Measurements from ENCODE around the gene ERF. TPM values are rescaled to one million over a fixed set of nuclear protein-coding genes. Genes with fewer than 3 reads are reported as not detected.

Gene ERF
- 53.3 TPM for polyA plus RNA-seq (2013, experiment 1 of 2)
- 53.6 TPM for polyA plus RNA-seq (2013, experiment 2 of 2)

DNA sequence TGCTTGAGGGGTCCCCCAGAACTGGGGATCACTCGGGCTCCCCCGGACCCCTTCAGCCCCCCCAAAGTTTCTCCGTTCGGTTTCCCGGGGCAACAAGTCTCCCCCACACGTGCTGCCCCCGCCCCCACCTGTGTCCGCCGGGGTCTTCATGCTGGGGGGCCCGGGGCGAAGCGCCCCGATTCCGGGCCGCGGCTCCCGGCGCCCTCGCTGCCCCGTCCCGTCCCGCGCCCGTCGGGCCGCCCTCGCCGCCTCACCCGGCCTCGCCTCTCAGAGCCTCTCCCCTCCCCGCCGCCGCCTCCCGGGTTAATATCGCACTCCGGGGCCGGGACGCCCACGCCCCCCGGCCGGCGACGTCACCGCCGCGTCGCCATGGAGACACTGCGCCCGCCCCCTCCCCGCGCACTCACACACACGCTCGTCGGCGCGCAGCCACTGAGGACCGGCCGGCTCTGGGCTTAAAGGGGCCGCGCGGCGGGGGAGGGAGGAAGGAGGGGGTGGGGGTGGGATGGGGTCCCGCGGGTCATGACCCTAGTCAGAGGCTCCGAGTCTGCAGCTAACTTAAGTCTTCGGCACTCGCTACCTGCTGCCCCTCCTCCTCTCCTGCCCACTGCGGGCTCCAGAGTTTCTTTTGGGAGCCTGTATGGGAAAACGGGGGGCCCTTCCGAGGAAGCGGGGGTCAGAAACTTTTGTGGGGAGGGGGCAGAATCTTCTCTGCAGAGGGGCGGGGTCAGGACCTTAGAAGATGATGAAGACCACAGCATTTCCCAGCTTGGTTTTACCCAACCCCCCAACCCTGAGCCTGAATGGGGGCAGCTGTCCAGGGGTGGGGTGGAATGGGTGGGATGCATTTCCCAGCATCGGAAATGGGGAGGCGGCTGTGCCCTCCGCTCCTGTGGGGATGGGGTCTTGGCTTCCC is at the start of gene ERF:
TSS of gene ERF (minus strand) at position 279 of the 916 bp plus-strand sequence. CDS start at position 150, 129 bp downstream.
- H3K9ac ChIP-seq (ENCODE audit: low read depth, low read length) = peak within 1 kb of the TSS; percentile 90
- H3K4me3 ChIP-seq (ENCODE audit: low read length) = peak within 1 kb of the TSS; percentile 93
- peaks cover 22% of the 10 kb centered on the region for H3K4me1 ChIP-seq (ENCODE audit: insufficient read depth, low read length)
- under 1% methylated on average over 68 of the region's 75 CpGs for WGBS
- peak within 1 kb of the TSS; percentile 99 for H3K27ac ChIP-seq (ENCODE audit: low read depth, low read length)
- peaks cover 2% of the 10 kb centered on the region for H3K36me3 ChIP-seq (ENCODE audit: insufficient read depth, low read length)
- no peaks in the 10 kb centered on the region for H3K27me3 ChIP-seq (ENCODE audit: insufficient read depth, low read length)
- H3K9me3 ChIP-seq (ENCODE audit: insufficient read depth, low read depth, low read length) = no peaks in the 10 kb centered on the region

DNA sequence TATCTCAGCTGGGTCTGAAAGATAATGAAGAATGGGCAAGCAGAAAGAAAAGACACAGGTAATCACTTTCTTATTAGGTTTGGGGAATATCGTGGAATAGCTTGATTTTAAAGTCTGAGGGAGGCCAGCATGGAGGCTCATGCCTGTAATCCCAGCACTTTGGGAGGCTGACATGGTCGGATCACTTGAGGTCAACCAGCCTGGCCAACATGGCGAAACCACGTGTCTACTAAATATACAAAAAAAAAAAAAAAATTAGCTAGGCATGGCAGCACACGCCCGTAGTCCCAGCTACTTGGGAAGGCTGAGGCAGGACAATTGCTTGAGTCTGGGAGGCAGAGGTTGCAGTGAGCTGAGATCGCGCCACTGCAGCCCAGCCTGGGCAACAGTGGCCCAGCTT is 48.9 kb upstream of the ERF start:
- Histone ChIP-seq H3K4me3 (ENCODE audit: low read length) (no peak overlapping the region), H3K27ac (ENCODE audit: low read depth, low read length) (no peak overlapping the region), H3K9me3 (ENCODE audit: insufficient read depth, low read depth, low read length) (no peaks in the 10 kb centered on the region), H3K9ac (ENCODE audit: low read depth, low read length) (no peak overlapping the region), H3K36me3 (ENCODE audit: insufficient read depth, low read length) (peaks cover 7% of the 10 kb centered on the region), H3K4me1 (ENCODE audit: insufficient read depth, low read length) (peaks cover 11% of the 10 kb centered on the region; the same call in 1 of the 2 replicates), H3K27me3 (ENCODE audit: insufficient read depth, low read length) (no peaks in the 10 kb centered on the region)
- whole genome bisulfite sequencing = 91% methylated on average over 8 of the region's 8 CpGs

DNA sequence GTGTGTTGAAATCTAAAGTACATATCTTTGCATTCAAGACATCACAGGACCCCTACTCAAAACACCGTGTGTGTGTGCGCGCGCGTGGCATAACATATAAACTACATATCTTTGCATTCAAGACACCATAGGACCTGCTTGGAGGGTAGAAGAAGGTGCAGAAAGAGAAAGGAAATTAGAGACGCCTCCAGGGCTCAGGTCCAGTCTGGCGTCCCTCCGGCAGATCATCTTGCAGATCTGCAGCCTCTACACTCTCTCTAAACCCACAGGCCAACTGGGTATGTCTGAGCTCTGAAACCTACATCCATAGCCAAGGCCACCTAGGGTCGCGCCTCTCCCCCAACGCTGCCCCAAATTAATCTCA is 48.2 kb upstream of the ERF start:
- Histone ChIP-seq H3K36me3 (ENCODE audit: insufficient read depth, low read length) (peaks cover 10% of the 10 kb centered on the region), H3K27me3 (ENCODE audit: insufficient read depth, low read length) (no peaks in the 10 kb centered on the region), H3K4me3 (ENCODE audit: low read length) (peak overlapping the region; percentile 81), H3K9ac (ENCODE audit: low read depth, low read length) (peak overlapping the region; percentile 82), H3K9me3 (ENCODE audit: insufficient read depth, low read depth, low read length) (no peaks in the 10 kb centered on the region), H3K4me1 (ENCODE audit: insufficient read depth, low read length) (peaks cover 11% of the 10 kb centered on the region; the same call in 1 of the 2 replicates), H3K27ac (ENCODE audit: low read depth, low read length) (peak overlapping the region; percentile 84; the same call in 1 of the 2 replicates)
- WGBS = 74% methylated on average over 6 of the region's 11 CpGs

DNA sequence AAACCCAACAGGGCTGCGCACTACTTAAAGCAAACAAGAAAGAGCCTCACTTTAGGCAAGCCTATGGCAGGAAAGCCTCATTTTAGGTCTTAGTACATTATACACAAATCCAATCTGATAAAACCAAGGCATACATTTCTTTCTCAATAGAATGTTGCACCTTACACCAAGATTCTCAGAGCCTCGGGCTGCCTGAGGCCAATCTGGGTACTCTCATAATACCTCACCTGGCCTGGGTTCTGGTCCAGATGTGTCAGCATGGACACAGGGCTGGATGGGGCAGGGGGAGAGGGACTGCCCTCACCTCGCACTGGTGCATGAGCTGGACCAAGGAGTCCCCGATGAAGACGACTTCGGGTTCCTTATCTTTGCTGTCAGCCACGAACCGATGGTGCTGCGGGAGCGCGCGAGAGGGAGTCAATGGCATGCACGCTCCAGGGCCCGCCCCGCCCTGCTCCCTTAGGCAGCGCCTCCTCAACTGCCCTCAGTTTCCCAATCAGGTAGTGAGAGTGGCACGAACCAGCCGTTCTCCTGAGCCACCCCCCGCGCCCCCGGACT is 46.8 kb upstream of the ERF start, which contains the start of gene PRR19:
TSS of gene PRR19 (plus strand) at position 487 of the 558 bp plus-strand sequence. CDS start 7,453 bp downstream, outside the sequence.
- H3K9ac ChIP-seq (ENCODE audit: low read depth, low read length) = peak within 1 kb of the TSS; percentile 82
- peak within 1 kb of the TSS; percentile 81 for H3K4me3 ChIP-seq (ENCODE audit: low read length)
- peaks cover 15% of the 10 kb centered on the region for H3K36me3 ChIP-seq (ENCODE audit: insufficient read depth, low read length)
- peak within 1 kb of the TSS; percentile 84 for H3K27ac ChIP-seq (ENCODE audit: low read depth, low read length)
- H3K4me1 ChIP-seq (ENCODE audit: insufficient read depth, low read length) = peaks cover 11% of the 10 kb centered on the region; the same call in 1 of the 2 replicates
- no peaks in the 10 kb centered on the region for H3K27me3 ChIP-seq (ENCODE audit: insufficient read depth, low read length)
- H3K9me3 ChIP-seq (ENCODE audit: insufficient read depth, low read depth, low read length) = no peaks in the 10 kb centered on the region
- 6% methylated on average over 21 of the region's 21 CpGs for whole genome bisulfite sequencing

DNA sequence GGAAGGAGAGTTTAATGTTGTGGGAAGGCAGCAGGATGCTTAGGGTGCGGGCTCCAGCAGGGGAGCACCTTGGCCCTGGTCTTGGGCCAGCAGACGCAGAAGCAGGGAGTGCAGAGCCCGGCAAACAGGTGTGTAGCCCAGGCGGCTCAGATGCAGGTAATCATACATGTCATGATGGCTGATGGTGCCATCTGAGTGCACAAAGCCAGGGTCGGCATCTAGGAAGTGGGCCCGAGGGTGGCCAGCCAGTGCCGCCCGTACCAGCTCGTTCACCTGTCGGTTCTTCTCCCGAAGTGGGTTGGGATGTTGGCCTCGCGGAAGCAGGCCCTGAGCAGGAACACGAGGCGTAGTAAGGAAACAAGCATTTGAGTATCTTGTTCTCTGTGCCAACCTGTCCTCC is 42.1 kb upstream of the ERF start:
- no peaks in the 10 kb centered on the region for H3K9me3 ChIP-seq (ENCODE audit: insufficient read depth, low read depth, low read length)
- no peak overlapping the region for H3K27ac ChIP-seq (ENCODE audit: low read depth, low read length)
- 0 out of 2 replicates have a peak, but pooled peaks cover 4% of the 10 kb centered on the region for H3K4me1 ChIP-seq (ENCODE audit: insufficient read depth, low read length)
- no peak overlapping the region for H3K9ac ChIP-seq (ENCODE audit: low read depth, low read length)
- 94% methylated on average over 15 of the region's 15 CpGs for WGBS
- H3K4me3 ChIP-seq (ENCODE audit: low read length) = no peak overlapping the region
- no peaks in the 10 kb centered on the region for H3K27me3 ChIP-seq (ENCODE audit: insufficient read depth, low read length)
- peaks cover 43% of the 10 kb centered on the region for H3K36me3 ChIP-seq (ENCODE audit: insufficient read depth, low read length)

DNA sequence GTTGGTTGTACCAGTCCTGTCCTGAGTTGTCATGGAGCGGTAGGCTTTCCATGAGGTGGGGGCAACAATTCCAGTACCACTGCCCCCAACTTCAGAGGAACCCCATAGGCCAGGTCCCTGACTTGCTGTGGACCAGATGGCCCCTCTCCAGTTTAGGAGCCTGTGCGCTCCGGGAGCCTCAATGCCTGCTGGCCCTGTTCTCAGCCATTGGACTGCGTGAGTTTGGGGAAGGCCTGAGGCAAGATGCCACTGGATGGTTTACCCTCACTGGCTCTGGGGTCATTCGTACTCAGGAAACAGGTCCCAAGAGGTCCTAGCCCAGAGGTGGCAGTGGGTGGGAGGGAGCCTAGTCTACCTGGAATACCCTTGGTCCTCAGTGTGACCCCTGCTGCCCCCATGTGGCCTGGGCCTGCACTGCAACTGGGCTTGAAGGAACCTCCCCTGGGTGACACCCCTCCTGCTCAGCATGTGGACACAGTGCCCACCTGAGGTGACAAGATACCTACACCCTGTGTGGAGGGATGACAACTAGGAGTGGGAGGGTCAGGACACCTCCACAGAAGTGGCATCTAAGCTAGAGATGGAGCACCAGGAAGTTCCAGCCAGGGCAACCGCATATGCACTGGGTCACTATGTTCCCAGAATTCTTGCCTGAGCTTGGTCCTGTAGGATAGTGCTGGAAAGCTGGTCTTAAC is 41.0 kb upstream of the ERF start:
- whole genome bisulfite sequencing = 80% methylated on average over 6 of the region's 6 CpGs
- no peak overlapping the region for H3K9ac ChIP-seq (ENCODE audit: low read depth, low read length)

DNA sequence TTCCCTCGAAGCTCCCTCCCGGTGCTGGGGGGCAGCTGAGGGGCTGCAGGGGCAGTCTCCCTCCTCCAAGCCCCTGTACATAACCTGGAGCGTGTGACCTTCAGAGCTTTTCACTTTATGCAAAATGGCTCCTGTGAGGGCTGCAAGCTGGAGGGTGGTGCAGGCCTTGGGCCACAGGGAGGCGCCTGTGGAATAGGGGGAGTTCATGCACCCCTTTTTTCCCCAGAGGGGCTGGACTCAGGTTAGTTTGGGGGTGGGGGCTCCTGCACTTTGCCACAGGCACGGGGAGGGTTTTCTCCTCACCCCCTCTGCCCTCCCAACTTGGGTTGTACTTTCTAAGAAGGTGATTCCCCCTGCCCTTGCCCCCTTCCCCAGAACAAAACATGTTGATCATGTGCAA is 40.4 kb upstream of the ERF start:
- no peaks in the 10 kb centered on the region for H3K9me3 ChIP-seq (ENCODE audit: insufficient read depth, low read depth, low read length)
- H3K36me3 ChIP-seq (ENCODE audit: insufficient read depth, low read length) = peaks cover 60% of the 10 kb centered on the region

More for the DNA sequence above, 41.0 kb upstream of the ERF start:
- Histone ChIP-seq H3K4me3 (ENCODE audit: low read length) (no peak overlapping the region), H3K9me3 (ENCODE audit: insufficient read depth, low read depth, low read length) (no peaks in the 10 kb centered on the region), H3K27me3 (ENCODE audit: insufficient read depth, low read length) (no peaks in the 10 kb centered on the region), H3K36me3 (ENCODE audit: insufficient read depth, low read length) (peaks cover 54% of the 10 kb centered on the region), H3K27ac (ENCODE audit: low read depth, low read length) (peak overlapping the region; percentile 5; the same call in 1 of the 2 replicates), H3K4me1 (ENCODE audit: insufficient read depth, low read length) (no peaks in the 10 kb centered on the region)

DNA sequence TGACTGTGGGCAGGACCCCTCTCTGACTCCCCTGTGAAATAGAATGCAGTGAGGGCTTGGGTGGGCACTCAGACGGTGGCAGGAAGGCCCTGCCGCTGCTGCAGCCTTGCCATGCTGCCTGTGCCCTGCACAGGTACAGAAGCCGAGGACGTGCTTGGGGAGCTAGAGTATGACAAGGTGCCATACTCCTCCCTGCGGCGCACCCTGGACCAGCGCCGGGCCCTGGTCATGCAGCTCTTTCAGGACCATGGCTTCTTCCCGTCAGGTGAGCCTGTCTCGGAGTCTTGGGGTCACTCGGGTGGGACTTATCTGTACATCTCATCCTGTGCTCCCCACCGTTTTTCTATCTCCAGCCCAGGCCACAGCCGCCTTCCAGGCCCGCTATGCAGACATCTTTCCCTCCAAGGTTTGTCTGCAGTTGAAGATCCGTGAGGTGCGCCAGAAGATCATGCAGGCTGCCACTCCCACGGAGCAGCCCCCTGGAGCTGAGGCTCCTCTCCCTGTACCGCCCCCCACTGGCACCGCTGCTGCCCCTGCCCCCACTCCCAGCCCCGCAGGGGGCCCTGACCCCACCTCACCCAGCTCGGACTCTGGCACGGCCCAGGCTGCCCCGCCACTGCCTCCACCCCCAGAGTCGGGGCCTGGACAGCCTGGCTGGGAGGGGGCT is 39.7 kb upstream of the ERF start:
- Histone ChIP-seq H3K27ac (ENCODE audit: low read depth, low read length) (no peak overlapping the region), H3K9me3 (ENCODE audit: insufficient read depth, low read depth, low read length) (no peaks in the 10 kb centered on the region), H3K9ac (ENCODE audit: low read depth, low read length) (no peak overlapping the region), H3K36me3 (ENCODE audit: insufficient read depth, low read length) (peaks cover 61% of the 10 kb centered on the region), H3K4me1 (ENCODE audit: insufficient read depth, low read length) (no peaks in the 10 kb centered on the region), H3K4me3 (ENCODE audit: low read length) (no peak overlapping the region), H3K27me3 (ENCODE audit: insufficient read depth, low read length) (no peaks in the 10 kb centered on the region)
- 90% methylated on average over 24 of the region's 24 CpGs for WGBS

More for the DNA sequence above, 40.4 kb upstream of the ERF start:
- WGBS = 87% methylated on average over 5 of the region's 5 CpGs
- Histone ChIP-seq H3K9ac (ENCODE audit: low read depth, low read length) (no peak overlapping the region), H3K27ac (ENCODE audit: low read depth, low read length) (peak overlapping the region; percentile 5; the same call in 1 of the 2 replicates), H3K27me3 (ENCODE audit: insufficient read depth, low read length) (no peaks in the 10 kb centered on the region), H3K4me1 (ENCODE audit: insufficient read depth, low read length) (no peaks in the 10 kb centered on the region), H3K4me3 (ENCODE audit: low read length) (no peak overlapping the region)

DNA sequence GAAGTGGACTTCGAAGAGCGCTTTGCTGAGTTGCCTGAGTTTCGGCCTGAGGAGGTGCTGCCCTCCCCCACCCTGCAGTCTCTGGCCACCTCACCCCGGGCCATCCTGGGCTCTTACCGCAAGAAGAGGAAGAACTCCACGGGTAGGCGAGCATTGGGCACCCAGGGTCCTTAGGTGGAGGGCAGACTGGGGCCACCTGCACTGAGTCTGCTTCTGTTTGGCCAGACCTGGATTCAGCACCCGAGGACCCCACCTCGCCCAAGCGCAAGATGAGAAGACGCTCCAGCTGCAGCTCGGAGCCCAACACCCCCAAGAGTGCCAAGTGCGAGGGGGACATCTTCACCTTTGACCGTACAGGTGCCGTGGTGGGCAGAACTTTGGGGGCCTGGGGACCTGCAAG is 39.0 kb upstream of the ERF start:
- Histone ChIP-seq H3K9me3 (ENCODE audit: insufficient read depth, low read depth, low read length) (no peaks in the 10 kb centered on the region), H3K27ac (ENCODE audit: low read depth, low read length) (no peak overlapping the region), H3K36me3 (ENCODE audit: insufficient read depth, low read length) (peaks cover 67% of the 10 kb centered on the region), H3K4me1 (ENCODE audit: insufficient read depth, low read length) (no peaks in the 10 kb centered on the region), H3K9ac (ENCODE audit: low read depth, low read length) (no peak overlapping the region), H3K27me3 (ENCODE audit: insufficient read depth, low read length) (no peaks in the 10 kb centered on the region), H3K4me3 (ENCODE audit: low read length) (no peak overlapping the region)
- WGBS = 94% methylated on average over 15 of the region's 15 CpGs

DNA sequence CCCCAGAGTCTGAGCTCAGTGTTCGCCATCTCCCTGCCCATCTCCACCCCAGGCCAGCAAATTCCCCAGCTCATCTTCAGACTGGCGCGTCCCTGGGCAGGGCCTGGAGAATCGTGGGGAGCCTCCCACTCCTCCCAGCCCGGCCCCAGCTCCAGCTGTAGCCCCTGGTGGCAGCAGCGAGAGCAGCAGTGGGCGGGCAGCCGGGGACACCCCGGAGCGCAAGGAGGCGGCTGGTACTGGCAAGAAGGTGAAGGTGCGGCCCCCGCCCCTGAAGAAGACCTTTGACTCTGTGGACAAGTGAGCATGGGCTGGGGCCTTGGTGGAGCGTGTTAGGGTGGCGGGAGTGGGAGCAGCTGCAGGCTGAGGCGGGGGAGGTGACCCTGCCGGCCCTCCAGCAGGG is 38.6 kb upstream of the ERF start:
- 89% methylated on average over 17 of the region's 17 CpGs for WGBS
- no peaks in the 10 kb centered on the region for H3K27me3 ChIP-seq (ENCODE audit: insufficient read depth, low read length)
- H3K4me3 ChIP-seq (ENCODE audit: low read length) = no peak overlapping the region
- H3K9ac ChIP-seq (ENCODE audit: low read depth, low read length) = no peak overlapping the region
- H3K27ac ChIP-seq (ENCODE audit: low read depth, low read length) = no peak overlapping the region
- H3K4me1 ChIP-seq (ENCODE audit: insufficient read depth, low read length) = no peaks in the 10 kb centered on the region
- peaks cover 70% of the 10 kb centered on the region for H3K36me3 ChIP-seq (ENCODE audit: insufficient read depth, low read length)
- H3K9me3 ChIP-seq (ENCODE audit: insufficient read depth, low read depth, low read length) = no peaks in the 10 kb centered on the region
